ENCODE measurements around the gene KY.

Gene KY, protein sequence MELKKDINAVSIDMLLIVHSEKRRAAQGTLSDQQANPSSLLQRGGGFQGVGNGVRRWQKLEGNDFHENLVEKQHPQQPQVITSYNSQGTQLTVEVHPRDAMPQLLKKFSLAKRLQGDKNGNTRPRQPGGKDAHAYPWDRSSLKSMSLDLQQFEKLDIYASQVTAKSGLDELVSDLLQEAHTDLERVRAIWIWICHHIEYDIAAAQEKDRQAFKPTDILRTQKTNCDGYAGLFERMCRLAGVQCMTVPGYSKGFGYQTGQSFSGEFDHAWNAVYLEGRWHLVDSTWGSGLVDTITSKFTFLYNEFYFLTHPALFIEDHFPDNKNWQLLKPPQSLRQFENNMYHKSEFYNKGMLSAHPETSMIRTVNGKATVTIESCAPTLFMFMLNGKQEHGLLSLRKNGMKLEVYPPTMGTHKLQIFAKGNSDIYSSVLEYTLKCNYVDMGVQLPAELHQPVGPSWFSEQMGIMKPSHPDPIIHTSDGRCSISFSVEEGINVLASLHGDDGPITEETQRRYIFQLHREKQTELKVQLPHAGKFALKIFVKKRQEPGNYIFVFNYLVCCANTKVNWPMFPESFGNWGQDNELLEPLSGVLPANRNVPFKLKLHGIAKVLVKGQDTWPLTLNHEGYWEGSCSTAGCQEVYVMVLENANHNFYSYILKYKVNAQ

DNA sequence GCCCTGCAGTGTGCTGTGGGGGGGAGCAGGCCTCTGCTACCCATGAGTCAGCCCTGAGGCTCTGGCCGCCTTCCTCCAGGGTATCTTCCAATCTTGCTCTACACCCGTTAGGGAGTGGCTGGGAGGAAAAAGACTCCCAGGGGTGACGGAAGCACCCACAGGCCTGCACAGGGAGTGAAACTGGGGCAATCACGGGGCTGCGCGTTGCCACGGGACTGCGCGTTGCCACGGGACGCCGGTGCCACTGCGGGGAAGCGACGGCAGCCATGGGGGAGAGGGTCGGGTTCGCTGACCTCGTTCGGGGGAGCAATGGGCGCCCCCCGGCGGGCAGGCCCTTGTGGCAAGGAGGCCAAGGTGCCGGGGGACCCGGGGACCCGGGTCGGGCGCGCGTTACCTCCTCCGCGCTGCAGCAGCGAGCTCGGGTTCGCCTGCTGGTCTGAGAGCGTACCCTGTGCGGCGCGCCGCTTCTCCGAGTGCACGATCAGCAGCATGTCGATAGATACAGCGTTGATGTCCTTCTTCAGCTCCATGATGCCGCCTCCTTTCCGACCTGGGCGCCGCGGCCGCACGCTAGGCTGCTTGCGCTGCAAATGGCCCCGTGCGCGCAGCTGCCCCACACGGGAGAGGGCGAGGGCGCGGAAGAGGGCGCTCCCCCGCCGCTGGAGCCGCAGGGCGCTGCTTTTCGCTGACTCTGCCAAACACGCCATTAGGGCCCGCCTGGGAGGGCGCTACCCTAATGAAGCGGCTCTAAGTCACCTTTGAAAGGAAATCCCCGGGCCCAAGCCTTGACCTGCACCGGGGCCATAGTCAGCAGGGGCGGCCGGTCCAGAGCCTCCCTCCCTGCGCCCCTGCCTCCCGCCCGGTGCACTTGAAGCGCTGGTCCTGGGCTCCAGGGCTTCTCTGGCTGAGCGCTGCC, at the start of gene KY:
KY (minus strand) TSS at position 592 of the 916 bp plus-strand sequence; CDS start at position 530, 62 bp downstream.
- peak within 1 kb of the TSS; percentile 12 to 63 (median 38) for H3K4me3 ChIP-seq
- H3K27ac ChIP-seq = peak within 1 kb of the TSS in 7 of 21 experiments; percentile 22 to 64 (median 34)

DNA sequence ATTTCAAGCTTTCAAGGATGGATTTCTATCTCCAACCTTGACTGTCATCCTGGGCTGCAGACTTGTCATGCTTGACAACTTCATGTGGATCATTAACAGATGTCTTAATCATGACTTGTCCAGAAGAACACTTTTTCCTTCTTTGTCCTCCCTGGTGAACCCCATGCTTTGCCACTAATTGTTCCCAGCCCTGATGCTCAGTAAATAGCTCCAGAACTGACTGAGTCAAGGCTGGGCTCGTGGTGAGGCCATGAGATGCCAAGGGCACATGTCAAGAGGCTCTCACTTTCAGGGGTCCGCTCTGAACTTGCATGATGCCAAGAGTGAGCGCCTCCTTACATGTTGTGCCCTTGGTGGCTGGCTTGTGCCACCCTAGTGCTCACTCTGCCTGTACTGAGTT, 48.9 kb upstream of the KY start:
- Histone ChIP-seq H3K4me3 (no peak overlapping the region), H3K27ac (peak overlapping the region in 4 of 21 experiments; percentile 32 to 69 (median 48))

DNA sequence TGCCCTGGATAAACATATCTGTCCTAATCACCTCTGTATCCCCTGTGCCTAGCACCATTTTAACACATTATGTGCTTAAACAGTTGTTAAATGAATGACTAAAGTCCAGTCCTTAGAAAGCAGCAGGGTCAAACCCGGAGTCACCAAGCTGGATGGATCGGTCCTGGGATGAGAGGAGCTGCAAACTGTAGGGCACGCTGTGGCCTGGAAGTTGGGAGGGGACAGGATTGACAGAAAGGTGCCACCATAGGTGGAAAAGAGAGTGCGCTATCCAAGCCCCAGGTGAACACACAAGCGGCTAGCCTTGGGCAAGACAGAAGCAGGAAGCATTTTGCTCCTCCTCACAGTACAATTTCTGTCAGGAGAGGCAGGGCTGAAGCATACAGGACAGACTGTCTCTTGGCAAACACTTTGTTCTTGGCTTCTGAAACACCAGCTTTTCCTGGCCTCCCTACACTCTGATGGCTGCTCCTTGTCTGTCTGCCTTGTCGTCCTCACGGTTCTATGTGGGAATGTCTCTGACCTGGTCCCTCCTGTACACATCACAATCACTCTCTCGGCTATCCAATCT, 48.4 kb upstream of the KY start:
- H3K27ac ChIP-seq = peak overlapping the region in 5 of 21 experiments; percentile 21 to 69 (median 32)

DNA sequence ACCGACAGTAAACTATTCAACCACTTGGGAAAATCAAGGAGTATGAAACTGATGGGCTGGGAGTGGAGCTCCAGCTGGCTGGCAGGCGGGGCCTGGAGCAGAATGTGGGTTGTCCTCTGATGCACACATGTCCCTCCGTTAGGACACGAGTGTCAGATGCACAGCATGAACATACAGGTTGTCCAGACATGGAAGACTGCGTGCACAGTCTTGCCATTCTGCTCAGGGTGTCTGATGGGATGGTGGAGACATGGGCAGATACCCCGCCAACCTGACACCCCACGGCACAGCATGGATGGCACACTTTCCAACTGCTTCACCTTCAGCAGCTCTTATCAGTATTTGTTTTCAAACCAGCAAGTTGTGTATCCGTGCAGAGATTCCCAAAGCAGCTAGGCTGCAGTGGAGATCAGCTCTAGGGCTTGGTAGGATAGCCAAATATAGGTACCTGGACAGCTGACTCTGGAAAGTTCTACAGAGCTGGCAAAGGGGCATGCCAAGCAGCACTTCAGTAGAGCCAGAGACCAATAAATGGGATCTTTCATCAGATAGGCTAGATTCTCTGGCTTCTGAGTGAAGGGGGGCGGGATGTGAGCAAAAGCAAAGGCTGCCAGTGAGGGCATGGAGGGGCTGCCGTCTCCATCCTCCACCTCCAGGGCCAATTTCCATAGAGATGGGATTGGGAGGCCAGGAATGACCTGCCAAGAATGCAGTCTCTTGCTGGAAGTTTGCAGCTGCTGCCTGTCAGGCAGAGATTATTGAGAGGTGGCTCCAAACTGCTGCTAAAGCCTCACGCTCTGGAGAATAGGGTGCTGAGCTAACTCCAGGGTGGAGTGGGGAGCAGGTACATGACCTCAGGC, 47.2 kb upstream of the KY start:
- peak overlapping the region in 1 of 21 experiments; percentile 69 for H3K27ac ChIP-seq
- no peak overlapping the region for H3K4me3 ChIP-seq

More for the DNA sequence above, 48.4 kb upstream of the KY start:
- no peak overlapping the region for H3K4me3 ChIP-seq

DNA sequence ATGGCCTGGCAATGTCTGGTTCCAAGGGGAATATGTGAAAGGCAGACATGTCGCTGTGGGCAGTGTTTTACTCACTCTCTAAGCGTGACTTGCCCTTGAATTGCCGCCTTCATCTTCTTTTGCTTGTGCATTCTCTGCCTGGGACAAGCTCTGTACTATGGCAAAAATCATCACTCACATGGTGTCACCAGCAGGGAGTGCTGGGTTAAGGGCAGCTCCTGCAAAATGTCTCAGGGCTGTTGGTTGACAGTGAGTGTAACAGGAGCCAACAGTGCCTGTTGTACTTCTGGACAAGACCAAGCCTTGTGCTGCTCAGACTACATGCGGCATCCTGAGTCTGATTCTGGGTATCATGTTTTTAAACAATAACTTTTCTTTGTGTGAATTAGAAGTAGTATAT, 45.3 kb upstream of the KY start:
- H3K4me3 ChIP-seq = no peak overlapping the region
- H3K27ac ChIP-seq = peak overlapping the region in 5 of 21 experiments; percentile 14 to 58 (median 35)

DNA sequence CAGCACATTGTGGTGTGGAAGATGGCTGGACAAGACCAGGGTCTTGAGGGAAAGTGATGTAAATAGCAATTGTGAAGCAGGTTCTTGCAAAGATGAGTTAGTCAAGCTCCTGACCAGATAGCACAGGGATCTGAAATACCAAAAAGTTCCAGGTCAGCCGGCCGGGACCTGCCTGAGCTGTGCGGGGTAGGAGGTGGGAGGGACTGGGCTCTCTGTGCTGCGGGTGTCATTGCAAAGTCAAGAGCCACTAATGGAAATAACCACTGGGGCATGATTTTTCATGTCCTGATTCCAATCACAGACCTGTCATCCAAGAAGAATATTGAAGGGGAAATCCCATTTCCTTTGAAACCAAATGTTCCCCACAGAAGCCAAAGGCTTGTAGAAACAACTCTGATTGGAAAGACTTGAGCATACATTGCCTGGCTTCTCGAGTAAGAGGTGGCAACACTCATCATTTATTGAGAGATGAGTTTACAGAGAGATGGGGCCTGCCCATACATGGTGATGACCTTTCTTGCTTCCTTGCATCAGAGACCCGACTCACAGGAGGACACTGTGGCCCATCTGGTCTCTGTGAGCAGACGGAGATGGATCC, 44.2 kb upstream of the KY start:
- Histone ChIP-seq H3K27ac (peak overlapping the region in 12 of 21 experiments; percentile 9 to 80 (median 46)), H3K4me3 (no peak overlapping the region)

DNA sequence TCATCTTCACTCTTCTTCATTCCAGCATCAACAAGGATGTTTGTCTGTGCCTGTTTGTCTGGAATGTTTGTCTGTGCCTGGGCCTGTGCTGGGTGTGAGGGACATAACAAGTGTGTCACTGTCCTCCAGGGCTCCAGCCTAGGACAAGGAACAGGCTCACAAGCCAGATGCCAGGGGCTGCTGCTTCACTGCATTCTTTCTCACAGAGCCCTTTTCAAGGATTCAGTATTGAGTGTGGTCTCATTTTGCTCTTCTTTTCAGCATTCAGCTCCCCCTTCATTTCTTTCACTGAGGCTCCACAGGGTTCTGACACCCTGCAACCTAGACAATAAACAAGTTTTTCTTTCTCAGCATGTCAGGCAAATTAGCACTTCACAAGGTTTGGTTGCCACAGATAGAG, 43.6 kb upstream of the KY start:
- peak overlapping the region in 11 of 21 experiments; percentile 7 to 80 (median 54) for H3K27ac ChIP-seq
- no peak overlapping the region for H3K4me3 ChIP-seq

DNA sequence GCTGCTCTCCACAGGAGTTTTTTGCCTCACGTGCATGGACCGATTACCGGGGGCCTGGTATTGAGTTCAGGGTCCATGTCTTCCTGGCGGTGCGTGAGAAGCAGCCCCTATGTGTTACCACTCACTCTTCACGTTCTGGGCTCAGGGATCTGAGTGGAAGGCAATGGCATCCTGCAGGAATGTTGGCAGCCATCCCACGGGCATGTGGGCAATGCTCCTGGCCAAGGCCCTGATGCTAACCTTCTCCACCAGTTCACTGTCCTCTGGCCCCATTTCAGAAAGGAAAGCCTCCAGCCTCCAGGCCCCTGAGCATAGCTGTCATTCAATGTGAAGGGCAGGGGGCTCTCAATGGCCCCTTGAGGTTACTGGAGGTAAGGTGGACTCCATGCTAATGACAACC, 43.0 kb upstream of the KY start:
- Histone ChIP-seq H3K27ac (peak overlapping the region in 11 of 21 experiments; percentile 9 to 80 (median 54)), H3K4me3 (no peak overlapping the region)

DNA sequence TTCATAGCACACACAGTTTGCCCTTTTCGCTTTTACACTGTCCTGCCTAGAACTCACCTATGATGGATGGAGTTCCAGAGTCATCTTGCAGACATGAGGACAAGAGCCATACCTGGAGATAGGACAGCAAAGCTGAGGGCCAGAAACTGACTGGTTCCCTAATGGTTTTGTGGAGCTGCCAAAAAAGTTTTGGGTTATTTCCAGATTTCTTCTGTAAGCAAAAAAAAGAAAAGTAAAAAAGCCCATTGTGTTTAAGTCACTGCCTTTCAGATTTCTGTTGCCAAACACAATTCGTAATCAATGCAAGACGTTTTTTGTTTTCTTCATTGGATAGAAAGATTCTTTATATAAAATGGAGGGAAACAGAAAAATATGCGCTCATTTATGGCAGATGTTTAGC, 42.4 kb upstream of the KY start:
- peak overlapping the region in 2 of 21 experiments; percentile 27 to 80 for H3K27ac ChIP-seq
- no peak overlapping the region for H3K4me3 ChIP-seq

DNA sequence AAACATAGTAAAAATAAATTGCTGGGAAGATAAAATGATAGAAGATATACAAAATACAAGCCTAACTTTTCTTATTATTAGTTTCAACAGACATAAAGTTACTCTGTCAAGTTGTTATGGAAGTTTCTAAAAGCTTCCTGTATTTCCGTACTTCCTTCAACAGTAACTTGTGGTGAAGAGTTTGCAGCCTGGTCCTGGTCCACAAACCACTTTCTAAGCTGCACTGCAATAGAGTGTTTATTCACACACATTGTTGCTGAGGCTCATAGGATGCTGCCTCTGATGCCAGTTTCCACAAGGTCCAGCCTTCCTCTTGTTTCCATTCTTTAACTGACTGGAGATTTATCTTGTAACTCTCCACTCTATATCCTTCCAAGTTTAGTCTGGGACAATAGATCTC, 39.4 kb upstream of the KY start:
- Histone ChIP-seq H3K27ac (no peak overlapping the region), H3K4me3 (no peak overlapping the region)

DNA sequence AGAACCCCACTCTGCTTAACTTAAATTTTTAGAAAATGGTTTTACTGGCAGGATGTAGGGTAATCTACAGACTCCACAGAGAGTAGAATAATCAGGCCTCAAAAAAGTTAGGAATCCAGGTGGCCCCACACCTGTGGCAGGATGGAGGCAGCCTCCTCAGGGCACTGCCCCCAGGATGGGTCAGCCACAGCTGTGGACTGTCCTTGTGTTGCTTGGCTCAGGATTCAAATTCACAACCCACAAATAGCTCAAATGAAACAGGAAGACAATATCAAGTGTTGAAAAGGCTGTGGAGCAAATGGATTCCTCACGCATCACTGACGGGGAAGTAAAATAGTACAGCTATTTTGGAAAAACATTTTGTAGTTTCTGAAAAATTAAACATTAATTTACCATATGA, 36.8 kb upstream of the KY start:
- H3K4me3 ChIP-seq = no peak overlapping the region
- no peak overlapping the region for H3K27ac ChIP-seq

DNA sequence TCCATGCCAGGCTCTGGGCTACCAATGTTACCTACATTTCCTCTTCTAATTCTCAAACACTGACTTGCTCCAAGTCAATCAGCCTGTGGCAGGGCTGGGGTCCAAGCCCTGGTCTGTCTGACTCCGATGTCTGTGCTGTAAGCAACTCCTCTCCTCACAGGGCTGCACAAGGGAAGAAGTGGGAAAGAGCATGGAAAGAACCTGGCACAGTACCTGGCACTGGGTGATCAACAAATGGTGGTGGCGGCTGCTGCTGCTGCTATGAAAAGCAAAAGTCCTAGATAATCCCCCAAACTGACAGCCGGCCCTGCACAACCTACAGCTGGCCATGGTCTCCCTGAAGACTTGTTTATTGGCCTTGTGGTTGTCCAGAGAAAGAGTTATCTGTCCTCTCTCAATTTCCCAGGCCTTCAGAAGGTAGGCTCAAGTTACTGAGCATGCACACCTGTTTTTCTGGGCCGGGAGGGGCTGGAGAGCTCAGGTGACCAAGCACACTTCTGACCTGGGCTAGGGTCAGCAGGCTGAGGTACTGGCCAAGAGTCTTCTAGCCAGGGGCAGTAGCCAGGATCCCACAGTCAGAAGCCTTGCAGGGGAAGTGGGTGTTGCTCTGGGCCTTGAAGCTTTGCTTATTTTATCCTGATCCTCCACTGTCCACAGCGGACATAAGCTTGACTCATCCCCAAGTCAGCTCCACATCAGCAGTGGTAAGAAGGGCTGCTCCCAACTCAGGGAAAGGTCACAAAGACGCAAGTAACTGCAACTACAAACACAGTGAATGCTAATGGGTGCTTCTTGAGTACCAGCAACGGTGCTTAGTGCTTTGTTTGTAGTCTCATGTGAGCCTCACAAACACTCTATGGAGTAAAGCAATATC, 35.3 kb upstream of the KY start:
- Histone ChIP-seq H3K27ac (no peak overlapping the region), H3K4me3 (no peak overlapping the region)

DNA sequence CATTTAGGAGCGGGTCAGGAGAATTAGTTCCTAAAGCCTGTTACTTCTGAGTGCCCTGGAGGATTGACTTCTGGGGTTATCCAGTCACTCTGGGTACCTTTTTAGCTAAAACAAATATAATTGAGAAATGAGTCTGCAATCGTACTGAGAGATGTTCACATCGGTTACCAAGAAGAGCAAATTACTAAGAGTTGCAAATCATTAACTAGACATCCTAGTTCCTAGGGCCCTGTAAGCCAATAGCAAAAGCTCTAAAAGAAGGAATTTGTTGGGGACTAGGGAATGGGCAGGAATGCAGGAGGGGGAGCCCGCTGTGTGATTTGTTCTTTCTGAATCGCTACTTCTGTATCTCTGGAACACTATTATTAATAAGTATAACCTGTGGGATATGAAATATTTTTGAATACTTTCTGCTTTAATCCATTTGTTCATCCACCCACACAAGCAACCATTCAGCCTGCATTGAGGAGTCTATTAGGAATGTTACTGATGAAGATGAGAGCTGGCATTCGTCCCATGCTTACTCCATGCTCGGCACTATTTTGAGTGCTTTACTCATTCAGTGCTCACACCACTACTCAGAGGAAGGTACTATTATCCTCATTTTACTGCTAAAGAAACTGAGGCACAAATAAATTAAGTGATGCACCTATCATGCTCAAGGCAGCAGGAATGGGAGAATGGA, 31.5 kb upstream of the KY start:
- Histone ChIP-seq H3K4me3 (no peak overlapping the region), H3K27ac (no peak overlapping the region)

DNA sequence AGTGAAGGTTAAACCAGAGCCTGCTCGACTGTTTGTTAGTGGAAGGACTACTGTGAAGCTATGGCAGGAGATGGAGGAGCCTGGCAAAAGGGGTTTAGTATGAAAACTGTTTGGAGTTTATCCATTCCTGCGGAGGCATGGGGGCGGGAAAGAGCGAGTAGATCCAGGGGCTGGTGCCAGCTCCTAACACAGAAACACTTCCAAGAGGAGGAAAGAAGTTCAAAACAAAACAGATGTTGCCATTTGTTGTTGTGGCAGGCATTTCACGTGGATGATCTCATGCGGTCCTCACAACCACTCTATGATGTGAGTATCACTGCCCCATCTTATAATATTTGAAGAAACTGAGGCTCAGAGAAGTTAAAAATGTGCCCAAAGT, 30.7 kb upstream of the KY start:
- H3K27ac ChIP-seq = no peak overlapping the region
- H3K4me3 ChIP-seq = no peak overlapping the region

DNA sequence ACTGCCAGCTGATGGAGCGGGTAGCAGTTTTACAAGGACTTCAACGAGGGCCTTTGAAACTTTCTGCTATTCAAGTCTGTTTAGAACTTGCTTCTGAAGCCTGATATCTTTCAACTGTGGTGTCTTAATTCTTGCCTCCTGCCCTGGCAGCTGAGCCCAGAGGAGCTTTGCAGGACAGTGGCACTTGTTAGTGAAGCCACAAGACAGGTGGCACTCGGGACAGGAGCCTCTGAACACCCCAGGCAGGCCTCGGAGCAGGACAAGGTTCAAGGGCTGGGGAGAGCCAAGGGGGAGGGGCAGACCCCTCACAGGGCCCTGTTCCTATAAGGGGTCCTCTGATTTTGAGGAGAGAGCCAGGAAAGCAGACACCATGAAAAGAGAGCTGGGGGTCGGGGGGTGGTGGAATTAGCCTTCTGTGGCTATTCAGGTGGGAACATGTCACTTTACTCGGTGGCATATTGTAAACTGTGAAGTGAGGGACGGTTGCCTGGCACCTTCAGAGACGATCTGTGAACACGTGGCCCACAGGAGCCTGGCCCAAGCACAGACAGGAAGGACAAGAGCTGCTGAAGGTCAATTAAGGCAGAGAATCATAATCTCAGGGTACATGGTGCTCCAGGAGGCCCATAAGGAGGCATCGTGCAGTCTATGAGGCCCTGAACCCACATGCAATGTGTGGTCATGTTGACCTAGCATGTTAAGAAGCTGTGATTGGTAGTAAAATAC, 30.1 kb upstream of the KY start:
- Histone ChIP-seq H3K4me3 (no peak overlapping the region), H3K27ac (no peak overlapping the region)

DNA sequence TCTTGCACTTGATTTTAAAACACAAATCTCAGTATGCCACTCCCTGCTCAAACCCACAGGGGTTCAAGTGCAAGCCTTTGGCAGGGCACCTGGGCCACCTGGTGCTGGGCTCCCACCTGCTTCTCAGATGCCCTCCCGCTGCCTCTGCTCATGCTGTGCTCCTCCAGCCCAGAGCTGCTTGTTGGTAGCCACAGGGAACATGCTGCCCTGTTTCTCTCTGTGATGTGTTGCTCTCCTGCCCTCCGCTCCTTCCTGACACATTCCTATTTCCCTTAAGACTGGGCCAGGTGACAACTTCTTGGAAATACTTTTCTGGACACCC, 27.1 kb upstream of the KY start:
- Histone ChIP-seq H3K4me3 (no peak overlapping the region), H3K27ac (no peak overlapping the region)

All from skin epidermis (tissue), 12 donors.